HUDEP-2 (cell line): Measurements from ENCODE around the gene GCKR.

Experiments used
- DNase-seq, 76 experiments: peaks; one replicate each; lab custom pipeline; 2025; ENCODE audit not compliant: unreplicated experiment in 76 of 76; lab: John Stamatoyannopoulos, UW

Gene GCKR, protein sequence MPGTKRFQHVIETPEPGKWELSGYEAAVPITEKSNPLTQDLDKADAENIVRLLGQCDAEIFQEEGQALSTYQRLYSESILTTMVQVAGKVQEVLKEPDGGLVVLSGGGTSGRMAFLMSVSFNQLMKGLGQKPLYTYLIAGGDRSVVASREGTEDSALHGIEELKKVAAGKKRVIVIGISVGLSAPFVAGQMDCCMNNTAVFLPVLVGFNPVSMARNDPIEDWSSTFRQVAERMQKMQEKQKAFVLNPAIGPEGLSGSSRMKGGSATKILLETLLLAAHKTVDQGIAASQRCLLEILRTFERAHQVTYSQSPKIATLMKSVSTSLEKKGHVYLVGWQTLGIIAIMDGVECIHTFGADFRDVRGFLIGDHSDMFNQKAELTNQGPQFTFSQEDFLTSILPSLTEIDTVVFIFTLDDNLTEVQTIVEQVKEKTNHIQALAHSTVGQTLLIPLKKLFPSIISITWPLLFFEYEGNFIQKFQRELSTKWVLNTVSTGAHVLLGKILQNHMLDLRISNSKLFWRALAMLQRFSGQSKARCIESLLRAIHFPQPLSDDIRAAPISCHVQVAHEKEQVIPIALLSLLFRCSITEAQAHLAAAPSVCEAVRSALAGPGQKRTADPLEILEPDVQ

DNA sequence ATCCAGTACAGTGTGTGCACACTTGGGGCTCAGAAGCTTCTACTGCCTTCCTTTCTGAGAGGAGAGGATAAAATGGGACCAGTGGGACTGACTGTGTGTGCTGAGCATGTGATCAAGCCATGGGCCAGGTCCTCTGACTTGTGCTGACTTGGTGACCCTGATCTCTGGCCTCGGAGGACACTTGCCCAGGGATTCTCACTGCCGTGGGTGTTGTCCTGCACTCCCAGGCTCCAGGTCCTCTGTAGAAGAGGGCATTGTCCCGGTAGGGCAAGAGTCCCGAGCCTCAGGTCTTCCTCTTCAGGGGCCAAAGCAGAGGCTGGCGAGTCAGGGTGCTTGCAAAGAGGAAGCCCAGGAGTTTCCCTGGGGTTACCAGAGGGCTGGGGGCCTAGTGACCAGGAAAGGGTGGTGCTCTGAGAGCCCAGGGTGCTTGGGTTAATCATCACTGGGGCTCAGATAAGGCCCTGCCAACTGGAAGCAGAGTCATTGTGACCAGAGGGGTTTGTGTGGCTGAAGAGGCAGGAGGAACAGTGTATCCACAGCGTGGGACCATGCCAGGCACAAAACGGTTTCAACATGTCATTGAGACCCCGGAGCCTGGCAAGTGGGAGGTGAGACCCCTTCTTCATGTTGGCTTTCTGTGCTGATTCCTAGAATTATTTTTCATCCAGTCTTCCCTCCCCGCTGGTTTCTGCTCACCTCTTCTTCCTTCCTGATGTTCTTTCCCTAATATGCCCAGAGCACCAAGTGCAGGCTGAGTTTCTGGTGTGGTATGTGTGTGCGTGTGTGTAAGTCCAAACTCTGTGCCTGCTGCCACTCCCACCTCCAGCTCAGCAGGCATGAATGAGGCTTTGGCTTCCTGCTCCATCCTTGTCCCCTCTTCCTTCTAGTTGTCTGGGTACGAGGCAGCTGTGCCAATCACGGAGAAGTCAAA, at the start of gene GCKR:
GCKR (plus strand) TSS at position 483 of the 931 bp plus-strand sequence; CDS start at position 549, 66 bp downstream.
- DNase-seq: peak in 69 of 76 experiments; percentile 4 to 78 (median 51)

- no peak for DNase-seq
These were observed 48.3 kb upstream of the GCKR start for GRCh38 chr2:27448381-27448780.

GRCh38 chr2:27451095-27451494, 45.5 kb upstream of the GCKR start:
- DNase-seq: no peak

- no peak for DNase-seq
These were observed 42.7 kb upstream of the GCKR start for GRCh38 chr2:27453968-27454367.

GRCh38 chr2:27461118-27461517, 35.5 kb upstream of the GCKR start:
- peak in 41 of 76 experiments; percentile 2 to 47 (median 26) for DNase-seq

DNA sequence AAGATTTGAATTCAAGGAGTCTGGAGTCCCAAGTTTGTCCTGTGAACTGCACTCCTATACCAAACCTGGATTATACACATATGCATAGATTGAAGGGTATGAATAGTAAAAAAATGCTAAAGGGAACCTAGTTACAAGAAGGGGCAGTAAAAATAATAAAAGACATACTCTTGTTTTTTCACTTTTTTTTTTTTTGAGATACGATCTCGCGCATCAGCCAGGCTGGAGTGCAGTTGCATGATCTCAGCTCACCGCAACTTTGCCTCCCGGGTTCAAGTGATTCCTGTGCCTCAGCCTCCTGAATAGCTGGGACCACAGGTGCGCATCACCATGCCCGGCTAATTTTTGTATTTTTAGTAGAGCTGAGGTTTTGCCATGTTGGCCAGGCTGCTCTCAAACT, 32.2 kb upstream of the GCKR start:
- no peak for DNase-seq

DNA sequence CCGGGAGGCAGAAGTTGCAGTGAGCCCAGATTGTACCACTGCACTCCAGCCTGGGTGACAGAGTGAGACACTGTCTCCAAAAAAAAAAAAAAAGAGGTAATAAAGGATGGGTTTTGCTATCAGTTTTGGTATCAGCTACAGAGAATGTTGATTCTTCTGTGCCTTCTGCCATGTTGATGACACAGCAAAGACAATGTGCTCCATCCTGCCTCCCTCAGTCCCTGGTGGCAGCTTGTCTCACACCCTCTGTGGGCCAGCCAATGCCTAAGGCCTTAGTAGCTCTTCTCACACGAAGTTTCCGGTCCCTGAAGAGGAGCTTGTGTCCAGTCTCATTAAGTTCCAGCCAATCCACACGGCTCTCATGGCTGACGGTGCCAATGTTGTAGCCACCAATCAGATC, 24.7 kb upstream of the GCKR start:
- DNase-seq: no peak

GRCh38 chr2:27485496-27485895, 11.1 kb upstream of the GCKR start:
- DNase-seq: no peak

DNA sequence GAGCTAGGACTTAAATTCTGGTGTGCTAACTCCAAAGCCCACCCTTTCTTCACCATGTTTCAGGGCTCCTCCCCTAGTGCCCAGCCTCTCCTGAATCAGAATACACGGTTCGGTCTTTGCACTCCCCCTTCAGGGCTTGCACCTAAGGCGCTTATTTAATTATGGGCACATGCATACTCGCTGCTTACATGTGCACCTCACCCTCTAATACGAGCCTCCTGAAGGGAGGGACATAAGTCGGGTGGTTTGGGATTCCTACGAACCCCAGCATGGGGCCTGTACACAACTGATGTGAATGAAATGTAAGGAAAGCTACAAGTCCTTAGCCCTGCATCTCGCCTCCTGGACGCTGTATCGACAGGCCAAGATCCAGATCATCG, 7.5 kb upstream of the GCKR start:
- DNase-seq: peak in 10 of 76 experiments; percentile 5 to 29 (median 17)

DNA sequence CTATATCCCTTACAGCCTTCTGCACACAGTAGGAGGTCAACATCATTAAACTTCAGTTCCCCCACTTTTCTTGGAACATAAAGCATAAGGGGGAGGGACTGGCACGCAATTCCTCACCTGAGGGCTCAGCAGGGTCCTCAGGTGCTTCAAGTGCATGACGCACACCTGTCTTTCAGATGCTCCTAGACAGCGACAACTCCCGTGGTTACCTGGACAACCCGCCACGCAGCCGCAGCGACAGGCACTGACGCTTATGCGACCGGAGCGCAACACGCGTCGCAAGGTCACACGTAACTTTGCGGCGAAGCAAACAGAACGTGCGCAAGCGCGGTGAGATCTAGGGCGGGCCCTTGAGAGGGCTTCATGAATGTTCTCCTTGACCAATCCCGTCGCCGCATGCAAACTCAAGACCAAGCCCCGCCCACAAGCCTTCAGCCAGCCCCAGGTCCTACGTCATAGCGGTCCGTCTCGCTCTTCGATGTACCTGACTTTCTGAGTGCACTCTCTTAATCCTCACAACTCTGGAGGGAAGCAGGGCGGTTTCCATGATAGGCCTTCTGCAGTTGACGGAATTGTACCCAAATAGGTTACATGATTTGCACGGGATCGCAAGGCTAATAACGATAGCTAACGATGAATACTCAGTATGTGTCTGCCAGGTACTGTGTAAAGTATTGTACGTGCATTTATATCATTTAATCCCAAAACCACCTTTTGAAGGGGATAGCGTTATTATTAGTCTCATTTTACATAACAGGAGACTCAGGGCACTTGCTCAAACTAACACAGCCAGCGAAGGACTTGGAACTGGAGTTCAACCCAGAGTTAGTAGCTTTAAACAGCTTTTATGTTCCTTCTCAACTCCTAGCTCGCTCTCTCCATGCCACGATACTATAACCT, 6.9 kb upstream of the GCKR start, which contains the start of gene IFT172:
IFT172 (minus strand) TSS at position 246 of the 900 bp plus-strand sequence; CDS start at position 156, 90 bp downstream.
- peak in 75 of 76 experiments; percentile 73 to 99 (median 98) for DNase-seq

- DNase-seq: no peak
These were observed 4.1 kb upstream of the GCKR start for GRCh38 chr2:27492557-27492956.

DNA sequence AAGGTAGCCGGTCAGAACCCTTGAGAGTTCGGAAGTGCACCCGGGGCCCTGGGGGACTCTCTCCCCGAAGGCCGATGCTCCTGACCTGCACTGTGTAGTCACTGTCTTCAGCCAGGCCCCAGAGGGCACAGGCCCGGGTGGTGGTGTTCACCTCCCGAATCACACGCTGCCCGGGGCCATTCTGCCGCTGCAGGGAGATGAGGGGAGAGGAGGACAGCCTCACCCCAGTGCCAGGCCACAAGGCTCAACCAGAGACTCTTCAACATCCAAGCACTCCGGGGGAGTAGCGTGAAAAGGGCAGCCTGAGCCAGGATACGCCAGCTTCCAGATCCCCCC, 2.7 kb upstream of the GCKR start:
- DNase-seq: no peak

DNA sequence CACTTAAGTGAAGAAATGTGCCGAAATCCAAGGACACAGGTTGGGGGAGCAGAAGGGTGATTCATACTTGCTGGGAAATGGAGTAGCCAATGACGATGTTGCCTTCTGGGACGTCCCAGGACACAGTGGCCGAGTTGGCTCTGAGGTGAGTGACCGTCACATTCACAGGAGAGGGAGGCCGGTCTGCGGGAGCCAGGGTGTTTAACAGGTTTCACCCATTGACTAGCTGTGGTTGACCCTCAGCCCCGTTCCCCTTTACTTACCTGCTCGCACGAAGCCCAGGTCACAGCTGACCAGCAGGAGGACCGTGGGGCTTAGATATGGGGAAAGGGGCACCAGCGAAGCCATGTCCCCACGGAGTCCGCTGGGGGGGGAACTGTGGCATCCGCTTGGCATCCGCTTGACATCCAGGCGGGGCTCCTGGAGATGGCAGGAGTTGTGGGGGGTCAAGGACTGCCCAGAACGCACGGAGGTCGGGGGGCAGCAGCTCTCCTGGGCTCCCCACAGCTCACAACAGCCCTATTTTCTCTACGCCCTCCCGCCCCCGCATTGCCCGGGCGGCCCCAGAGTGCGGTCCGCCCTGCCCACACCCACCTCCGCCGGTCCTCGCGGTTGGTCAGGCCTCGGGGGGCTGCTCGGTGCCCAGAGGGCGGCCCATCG, 2.2 kb upstream of the GCKR start:
- DNase-seq: peak in 13 of 76 experiments; percentile 2 to 42 (median 13)

DNA sequence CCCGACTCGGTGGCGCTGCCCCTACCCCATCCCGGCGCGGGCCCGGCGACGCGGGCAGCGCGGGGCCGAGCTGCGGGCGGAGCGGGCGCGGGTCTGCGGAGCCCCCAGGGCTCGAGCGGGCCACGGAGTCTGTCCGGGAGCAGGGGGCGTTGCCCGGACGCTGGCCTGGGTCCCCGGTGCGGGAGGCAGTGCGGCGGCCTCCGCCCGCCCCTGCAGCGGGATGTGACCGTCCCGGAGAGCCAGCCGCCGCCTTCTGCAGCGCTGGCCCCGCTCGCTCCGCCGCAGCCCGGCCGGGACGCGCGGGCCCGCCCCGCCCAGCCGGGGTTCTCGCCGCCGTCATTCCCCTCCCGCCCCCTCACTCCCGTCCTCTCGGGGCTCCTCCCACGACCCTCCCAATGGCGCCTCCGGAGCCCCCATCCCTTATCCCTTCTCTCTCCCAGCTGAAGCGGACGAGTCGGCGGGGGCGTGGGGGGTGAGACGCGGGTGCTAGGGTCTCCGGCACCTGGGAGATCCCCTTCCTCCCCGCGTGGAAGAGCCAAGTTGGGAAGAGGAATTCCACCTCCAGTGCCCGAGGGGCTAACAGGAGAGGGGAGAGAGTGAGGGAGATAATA, 1.6 kb upstream of the GCKR start, which contains the start of gene FNDC4:
FNDC4 (minus strand) TSS at position 257 of the 611 bp plus-strand sequence. CDS start 521 bp downstream, outside the sequence.
- no peak for DNase-seq

DNA sequence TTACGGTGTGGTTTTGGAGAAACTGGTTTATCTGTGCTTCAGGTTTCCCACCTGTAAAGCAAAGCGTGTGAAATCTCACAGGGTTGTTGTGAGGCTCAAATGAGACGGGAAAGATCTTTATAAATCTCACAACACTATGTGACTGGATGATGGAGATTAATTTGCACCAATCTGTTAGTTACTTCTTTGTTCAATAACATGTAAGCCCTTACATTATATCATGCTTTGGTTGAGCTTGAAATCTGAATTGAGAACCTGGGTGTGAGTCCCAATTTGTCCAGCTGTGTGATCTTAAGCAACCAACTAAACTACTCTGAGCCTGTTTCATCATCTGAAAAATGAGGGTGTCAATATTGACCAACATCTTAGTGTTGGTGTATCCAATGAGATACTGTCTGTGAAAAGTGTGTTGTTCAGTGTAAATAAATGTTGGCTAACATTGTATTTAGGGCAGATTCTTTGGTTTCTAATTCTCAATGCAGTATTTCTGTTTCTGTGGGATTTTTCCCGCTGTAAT, 741 bp upstream of the GCKR start:
- no peak for DNase-seq

- DNase-seq: no peak
These were observed 619 bp downstream of the GCKR start for GRCh38 chr2:27497288-27497627.

DNA sequence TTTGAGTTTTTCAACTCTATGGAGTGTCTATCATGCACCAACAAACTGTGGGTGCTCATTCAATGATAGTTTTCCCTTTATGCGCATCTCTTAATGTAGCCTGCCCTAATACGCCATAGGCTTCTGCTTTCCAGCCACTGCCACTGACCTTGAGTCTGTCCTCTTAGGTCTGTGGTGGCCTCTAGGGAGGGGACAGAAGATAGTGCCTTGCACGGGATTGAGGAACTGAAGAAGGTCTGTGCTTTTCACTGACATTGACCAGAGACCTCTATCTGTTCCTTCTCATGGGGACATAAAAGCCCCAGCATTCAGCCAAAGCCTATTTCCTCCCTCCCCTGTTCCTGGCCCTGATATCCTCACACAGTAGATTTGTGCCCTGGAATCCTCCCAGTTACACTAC, 2.3 kb downstream of the GCKR start:
- DNase-seq: peak in 1 of 76 experiments; percentile 8

DNA sequence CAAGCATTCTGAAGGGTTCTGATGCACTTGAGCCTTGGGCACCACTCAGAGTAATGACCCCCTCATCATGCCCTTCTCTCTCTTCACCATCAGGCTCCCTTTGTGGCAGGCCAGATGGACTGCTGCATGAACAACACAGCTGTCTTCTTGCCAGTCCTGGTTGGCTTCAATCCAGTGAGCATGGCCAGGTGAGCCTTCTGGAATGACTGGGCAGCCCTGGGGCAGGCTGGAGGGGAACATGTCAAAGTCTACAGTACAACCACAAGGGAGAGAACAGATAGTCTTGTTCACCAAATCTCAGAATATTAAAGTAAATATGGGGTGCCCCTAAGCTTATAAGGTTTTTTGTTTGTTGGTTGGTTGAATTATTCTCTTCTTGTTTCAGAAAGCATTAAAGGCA, 4.4 kb downstream of the GCKR start:
- no peak for DNase-seq

DNA sequence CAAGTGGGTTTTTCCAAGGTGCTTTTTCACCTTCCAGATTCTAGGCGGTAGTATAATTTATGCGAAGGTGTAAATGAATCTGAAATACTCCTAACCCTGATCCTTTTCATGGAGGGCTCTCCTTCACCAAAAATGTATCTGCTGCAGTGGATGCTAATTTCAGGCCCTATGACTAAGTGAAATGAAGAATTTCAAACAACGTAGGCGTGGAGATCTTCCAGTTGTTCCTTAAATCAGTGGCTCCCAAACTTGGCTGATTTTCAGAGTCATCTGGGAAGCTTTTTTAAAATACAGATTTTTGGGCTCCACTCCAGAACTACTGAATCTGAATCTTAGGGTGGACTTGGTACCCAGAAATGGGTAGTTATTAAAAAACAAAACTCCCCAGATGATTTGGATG, 5.5 kb downstream of the GCKR start:
- DNase-seq: no peak
